Testis (tissue), 3 donors: Measurements from ENCODE around the gene SIPA1L3. TPM values are rescaled to one million over a fixed set of nuclear protein-coding genes. Genes with fewer than 3 reads are reported as not detected.

Experiments
- DNase-seq: peaks from one replicate; pipeline ENCODE4 v3.0.0-alpha.2; 2019
- H3K27ac ChIP-seq, 2 donors: fragments of 200-600 bp; sonication (generic); one replicate each; pipeline ENCODE4 v1.5.1; 2019
- H3K27me3 ChIP-seq: fragments of 200-600 bp; sonication (generic); one replicate; pipeline ENCODE4 v1.5.1; 2019
- H3K36me3 ChIP-seq: fragments of 200-600 bp; sonication (generic); one replicate; pipeline ENCODE4 v1.5.1; 2017; ENCODE audit warnings: low read depth; ENCODE audit errors: missing control alignments
- H3K4me1 ChIP-seq: fragments of 200-600 bp; sonication (generic); one replicate; pipeline ENCODE4 v1.5.1; 2019
- H3K4me3 ChIP-seq, 2 donors: fragments of 200-600 bp; sonication (generic); one replicate each; pipeline ENCODE4 v1.5.1; 2017 to 2019
- H3K9me3 ChIP-seq: fragments of 200-600 bp; sonication (generic); one replicate; pipeline ENCODE4 v1.5.1; 2017
- POLR2A ChIP-seq: fragments of 450-650 bp; IDR thresholded peaks from one replicate; pipeline ENCODE4 v1.6.1; 2017; ENCODE audit warnings: antibody characterized with exemption, mild to moderate bottlenecking, moderate library complexity
- WGBS, 2 donors: methylation state at CpG; one replicate each; pipeline ENCODE4 v1.1.5; 2018; 5-methylcytosine and 5-hydroxymethylcytosine counted together
- intact Hi-C: fragments of 100-400 bp; cut with DNase I; formaldehyde crosslinking; loops from one replicate; pipeline ENCODE4 v1.15.1; 2023; ENCODE audit warnings: low total_unique reads
- polyA plus RNA-seq: library from polyadenylated mRNA; stranded (reverse); fragments of 350-450 nt; fragmentation: Illumina TruSeq; extraction: RNeasy Lipid Tissue Mini Kit (QIAGEN cat#74804); gene quantifications from one replicate; pipeline ENCODE4 v1.2.3, GENCODE V29; 2014; ENCODE audit warnings: low read depth, low replicate concordance; ENCODE audit not compliant: insufficient read depth
- total RNA-seq, 2 donors: library from RNA; depleted of rRNA; stranded (reverse); fragments of >200 nt; gene quantifications; one replicate each; pipeline ENCODE4 v1.2.3, GENCODE V29; 2016
- TF ChIP-seq, protein P1 (sequence below), 3 experiments: fragments of 450-650 bp in 2 of 3; fragments of 200-600 bp in 1 of 3; sonication (generic) in 1 of 3; IDR thresholded peaks; one replicate each; pipeline ENCODE4 v1.5.1; 2016 to 2019; ENCODE audit warnings: antibody characterized with exemption in 3 of 3, mild to moderate bottlenecking in 2 of 3, moderate library complexity in 1 of 3

The SIPA1L3 gene
- total and polyA plus RNA-seq, 3 donors from 2014 or later: 21.1 to 47.6 (median 43.7) TPM

DNA sequence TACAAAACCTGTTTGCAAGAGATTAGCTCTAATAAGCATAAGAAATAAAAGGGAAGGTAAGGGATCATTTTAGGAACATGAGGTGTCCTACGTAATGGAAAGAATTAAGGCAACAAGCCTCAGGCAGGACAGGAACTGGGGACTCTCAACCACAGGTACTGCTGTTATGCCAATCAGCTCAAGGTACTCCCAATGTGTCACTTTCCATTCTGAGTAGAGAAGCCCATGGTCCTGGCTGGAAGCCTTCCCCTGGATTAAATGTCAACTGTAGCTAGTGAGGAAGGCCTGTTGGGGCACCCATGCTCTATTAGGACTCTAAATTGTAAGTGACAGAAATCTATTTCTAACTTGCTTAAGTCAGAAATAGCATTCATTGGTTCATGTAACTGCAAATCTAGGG, 182.4 kb downstream of the SIPA1L3 start:
- Histone ChIP-seq H3K4me1 (no peaks in the 10 kb centered on the region), H3K4me3 (no peak overlapping the region), H3K27me3 (no peaks in the 10 kb centered on the region), H3K36me3 (no peaks in the 10 kb centered on the region), H3K27ac (no peak overlapping the region), H3K9me3 (no peaks in the 10 kb centered on the region)
- TF ChIP-seq POLR2A: no peak
- TF ChIP-seq, protein P1, sequence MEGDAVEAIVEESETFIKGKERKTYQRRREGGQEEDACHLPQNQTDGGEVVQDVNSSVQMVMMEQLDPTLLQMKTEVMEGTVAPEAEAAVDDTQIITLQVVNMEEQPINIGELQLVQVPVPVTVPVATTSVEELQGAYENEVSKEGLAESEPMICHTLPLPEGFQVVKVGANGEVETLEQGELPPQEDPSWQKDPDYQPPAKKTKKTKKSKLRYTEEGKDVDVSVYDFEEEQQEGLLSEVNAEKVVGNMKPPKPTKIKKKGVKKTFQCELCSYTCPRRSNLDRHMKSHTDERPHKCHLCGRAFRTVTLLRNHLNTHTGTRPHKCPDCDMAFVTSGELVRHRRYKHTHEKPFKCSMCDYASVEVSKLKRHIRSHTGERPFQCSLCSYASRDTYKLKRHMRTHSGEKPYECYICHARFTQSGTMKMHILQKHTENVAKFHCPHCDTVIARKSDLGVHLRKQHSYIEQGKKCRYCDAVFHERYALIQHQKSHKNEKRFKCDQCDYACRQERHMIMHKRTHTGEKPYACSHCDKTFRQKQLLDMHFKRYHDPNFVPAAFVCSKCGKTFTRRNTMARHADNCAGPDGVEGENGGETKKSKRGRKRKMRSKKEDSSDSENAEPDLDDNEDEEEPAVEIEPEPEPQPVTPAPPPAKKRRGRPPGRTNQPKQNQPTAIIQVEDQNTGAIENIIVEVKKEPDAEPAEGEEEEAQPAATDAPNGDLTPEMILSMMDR (IDR thresholded peaks at IDR 0.05): no peak
- intact Hi-C loops: no loop called here
- 93 to 94% methylated on average over 1 of the region's 1 CpG for WGBS, 2 donors
- no peak for DNase-seq

DNA sequence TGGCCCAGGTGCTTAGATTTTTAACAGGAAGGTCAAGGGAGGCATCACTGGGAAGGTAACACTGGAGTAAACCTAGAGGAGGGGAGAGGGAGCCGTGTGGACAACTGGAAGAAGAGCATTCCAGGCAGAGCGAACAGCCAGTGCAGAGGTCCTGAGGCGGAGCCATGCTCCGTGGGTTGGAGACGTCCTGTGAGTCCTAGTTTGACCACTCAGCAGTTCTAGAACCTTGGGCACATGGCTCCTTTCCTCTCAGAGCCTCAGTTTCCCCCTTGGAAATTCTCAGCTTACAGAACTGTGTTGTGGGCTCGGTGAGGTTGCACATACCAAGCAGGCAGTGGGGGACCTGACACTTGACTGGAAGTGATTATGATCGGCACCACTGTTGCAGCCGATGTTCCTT, 186.1 kb downstream of the SIPA1L3 start:
- H3K4me3 ChIP-seq: no peak overlapping the region
- WGBS, 2 donors: 73 to 93% methylated on average over 6 to 8 of the region's 8 CpGs
- H3K9me3 ChIP-seq: no peaks in the 10 kb centered on the region
- no peak overlapping the region for H3K27ac ChIP-seq
- no peak for TF ChIP-seq POLR2A
- TF ChIP-seq, protein P1 (IDR thresholded peaks at IDR 0.05): no peak
- intact Hi-C loops: loop anchor here (10.0 kb wide), 1 partner anchor 188 kb away; the partner anchor contains the start of genes SIPA1L3 and WDR87
- no peaks in the 10 kb centered on the region for H3K27me3 ChIP-seq
- DNase-seq: no peak
- H3K4me1 ChIP-seq: no peaks in the 10 kb centered on the region
- H3K36me3 ChIP-seq: no peaks in the 10 kb centered on the region

DNA sequence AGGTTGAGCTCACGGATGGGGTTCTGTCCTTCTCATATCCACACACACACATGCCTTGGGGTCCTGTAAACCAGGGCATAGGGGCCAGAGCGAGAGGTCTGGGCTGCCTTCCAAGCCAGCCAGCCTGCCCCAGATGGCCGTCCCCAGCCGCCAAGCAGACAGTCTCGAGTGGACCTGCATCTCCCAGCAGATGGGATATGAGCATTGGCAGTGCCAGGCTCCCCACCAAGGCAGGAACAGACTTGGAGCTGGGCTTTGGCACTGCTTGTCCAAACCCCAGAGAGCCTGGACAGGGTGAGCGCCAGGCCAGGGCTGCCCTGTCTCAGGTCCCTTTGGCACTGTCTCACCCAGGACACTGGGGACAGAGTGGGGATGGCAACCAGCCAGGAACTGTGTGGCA, 186.6 kb downstream of the SIPA1L3 start:
- DNase-seq: no peak
- Histone ChIP-seq H3K4me1 (no peaks in the 10 kb centered on the region), H3K27ac (no peak overlapping the region), H3K4me3 (no peak overlapping the region), H3K36me3 (no peaks in the 10 kb centered on the region), H3K9me3 (no peaks in the 10 kb centered on the region), H3K27me3 (no peaks in the 10 kb centered on the region)
- WGBS, 2 donors: 70 to 87% methylated on average over 2 to 6 of the region's 6 CpGs
- intact Hi-C loops: loop anchor here (10.0 kb wide), 1 partner anchor 189 kb away; the partner anchor contains the start of genes SIPA1L3 and WDR87
- TF ChIP-seq POLR2A: no peak
- TF ChIP-seq, protein P1 (IDR thresholded peaks at IDR 0.05): no peak

DNA sequence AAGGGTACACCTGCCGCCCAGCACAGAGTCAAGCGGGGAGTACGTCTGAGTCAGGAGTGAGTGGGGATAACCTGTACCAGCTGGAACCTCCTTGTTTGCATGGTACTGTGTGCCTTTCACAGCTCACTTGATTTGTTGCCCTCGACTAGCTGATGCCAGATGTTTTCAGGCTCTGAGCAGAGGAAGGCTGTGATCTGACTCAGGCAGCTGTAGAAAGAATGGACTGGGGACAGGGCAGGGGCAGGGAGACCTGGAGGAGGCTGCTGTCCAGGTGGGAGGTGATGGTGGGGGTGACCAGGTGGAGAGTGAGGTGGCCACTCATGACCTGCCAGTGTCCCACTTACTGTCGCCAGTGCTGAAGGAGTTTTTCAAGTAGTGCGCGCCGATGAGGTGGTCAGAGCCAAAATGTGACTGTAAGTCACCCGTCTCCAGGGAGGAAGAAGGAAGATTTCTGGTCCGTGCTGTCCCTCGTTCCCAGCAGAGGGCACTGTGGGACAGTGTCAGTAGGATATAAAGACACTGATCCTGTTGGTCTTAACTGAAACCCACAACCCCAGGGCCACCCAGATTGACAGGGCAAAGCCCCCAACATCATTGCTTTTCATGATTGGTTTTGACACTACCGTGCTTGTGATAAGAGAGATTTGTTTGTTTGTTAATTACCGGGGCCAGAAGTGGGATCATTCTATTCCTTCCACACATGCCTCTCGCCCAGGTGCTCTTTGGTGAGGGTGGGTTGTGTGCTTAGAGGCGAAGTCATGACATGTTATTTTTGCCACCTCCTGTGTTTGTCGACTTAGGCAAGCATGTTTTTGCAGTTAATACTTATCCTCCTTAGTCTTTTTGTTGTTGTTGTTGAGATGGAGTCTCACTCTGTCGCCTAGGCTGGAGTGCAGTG, 188.7 kb downstream of the SIPA1L3 start:
- intact Hi-C loops: loop anchor here (10.0 kb wide), 1 partner anchor 191 kb away; the partner anchor contains the start of genes SIPA1L3 and WDR87
- peak; percentile 82 for DNase-seq
- no peaks in the 10 kb centered on the region for H3K36me3 ChIP-seq
- no peak overlapping the region for H3K27ac ChIP-seq
- no peak overlapping the region for H3K4me3 ChIP-seq
- no peaks in the 10 kb centered on the region for H3K9me3 ChIP-seq
- H3K27me3 ChIP-seq: no peaks in the 10 kb centered on the region
- WGBS, 2 donors: 54 to 65% methylated on average over 17 of the region's 17 CpGs
- no peaks in the 10 kb centered on the region for H3K4me1 ChIP-seq
- TF ChIP-seq, protein P1 (IDR thresholded peaks at IDR 0.05): peak; percentile 19 to 51 (median 30)
- TF ChIP-seq POLR2A: no peak
